ENCODE measurements around the gene TMEM170B. TPM values are rescaled to one million over a fixed set of nuclear protein-coding genes. Genes with fewer than 3 reads are reported as not detected.

The TMEM170B gene
- 1 to 10 TPM; 2.4 to 5.9 (median 5.3) TPM for total RNA-seq
- 1 to 10 TPM; 2.1 to 3.6 TPM for polyA plus RNA-seq
- long read RNA-seq, donor 1, result 0 reads
- long read RNA-seq, donor 2, full-length matches to known transcripts, result 1 of 1 reads
- long read RNA-seq, donor 2, partial matches to known transcripts, result 0 of 1 reads
- long read RNA-seq, donor 2, other reads (novel, unspliced or antisense), result 0 of 1 reads
- long read RNA-seq, donor 3, full-length matches to known transcripts, result 17 of 21 reads
- long read RNA-seq, donor 3, partial matches to known transcripts, result 0 of 21 reads
- long read RNA-seq, donor 3, other reads (novel, unspliced or antisense), result 4 of 21 reads

DNA sequence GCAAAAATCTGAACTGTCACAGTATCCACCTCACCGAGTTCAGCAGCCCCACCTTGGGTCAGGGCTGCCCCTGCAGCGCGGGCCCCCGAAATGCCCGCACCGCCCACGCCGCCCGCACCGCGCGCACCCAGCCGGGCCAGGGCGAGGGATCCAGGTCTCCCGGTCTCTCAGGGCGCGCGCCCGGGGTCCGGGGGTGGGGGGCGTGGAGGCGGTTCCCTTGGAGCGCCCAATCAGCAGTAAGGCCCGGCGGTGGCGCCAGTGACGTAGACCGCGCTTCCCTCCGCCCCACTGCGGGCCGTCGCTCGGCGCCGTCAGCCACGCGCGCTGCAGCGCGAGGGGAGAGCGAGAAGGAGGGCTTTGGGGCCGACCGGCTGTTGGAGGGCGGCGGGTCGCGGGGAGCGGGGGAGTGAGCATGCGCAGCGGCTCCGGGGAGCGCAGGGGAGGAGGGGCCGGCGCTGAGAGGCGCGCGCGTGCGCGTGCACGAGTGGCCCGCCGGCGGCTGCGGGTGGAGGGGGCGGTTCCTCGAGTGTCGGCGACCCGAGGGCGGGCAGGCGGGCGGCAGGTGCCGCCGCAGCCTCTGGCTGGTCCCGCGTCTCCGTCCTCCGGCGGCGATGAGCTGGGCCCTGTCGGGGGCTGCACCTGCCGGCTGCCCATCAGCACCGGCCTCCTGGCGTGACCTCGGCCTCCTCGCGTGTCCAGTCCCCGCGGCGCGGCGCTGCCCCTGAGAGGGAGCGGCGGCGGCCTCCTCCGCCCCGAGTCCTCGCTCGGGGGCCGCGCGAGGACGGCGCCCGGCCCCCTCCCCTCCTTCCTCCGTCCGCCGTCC lies at the start of gene TMEM170B:
Gene TMEM170B, plus strand, starts transcription at position 521 of the 823 bp plus-strand sequence. CDS start 529 bp downstream, outside the sequence.
- 0 to 1% (median 1%) methylated on average over 71 to 110 of the region's 110 CpGs for WGBS, 3 donors
- no peak for TF ChIP-seq EP300 (IDR thresholded peaks at IDR 0.05)
- peak; percentile 58 for TF ChIP-seq POLR2A (IDR thresholded peaks at IDR 0.05)
- intact Hi-C loops (cut with DNase I), result no loop called here

DNA sequence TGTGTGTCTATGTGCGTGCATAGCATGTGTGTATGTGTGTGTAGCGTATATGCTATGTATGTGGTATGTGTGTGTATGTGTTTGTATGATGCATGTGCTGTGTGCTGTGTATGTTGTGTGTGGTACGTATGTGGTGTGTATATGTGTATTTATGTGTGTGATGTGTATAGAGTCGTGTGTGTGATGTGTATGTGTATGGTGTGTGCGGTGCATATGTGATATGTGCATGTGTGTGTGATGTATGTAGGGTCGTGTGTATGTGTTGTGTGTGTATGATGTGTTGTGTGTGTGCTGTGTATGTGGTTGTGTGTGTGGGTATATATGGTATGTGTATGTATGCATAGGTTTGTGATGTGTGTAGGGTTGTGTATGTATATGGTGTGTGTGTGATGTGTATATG lies 46.6 kb upstream of the TMEM170B start:
- Histone ChIP-seq H3K9me3 (no peaks in the 10 kb centered on the region), H3K27me3 (no peaks in the 10 kb centered on the region), H3K4me3 (no peak overlapping the region), H3K36me3 (no peaks in the 10 kb centered on the region), H3K4me1 (ENCODE audit: insufficient read depth) (no peaks in the 10 kb centered on the region), H3K27ac (no peak overlapping the region)
- intact Hi-C loops (cut with DNase I), result loop anchor here in 2 of 4 donors (10.0 kb wide), 2 partner anchors 316 to 346 kb away; no protein-coding TSS in a partner anchor
- 65 to 95% (median 92%) methylated on average over 6 of the region's 6 CpGs for WGBS, 3 donors
- TF ChIP-seq POLR2A (IDR thresholded peaks at IDR 0.05) (no peak), EP300 (IDR thresholded peaks at IDR 0.05) (no peak), CTCF (IDR thresholded peaks at IDR 0.05) (no peak)
- DNase-seq, result no peak

More for the DNA sequence above, at the start of gene TMEM170B:
- DNase-seq, result peak; percentile 92 to 97 (median 96)
- Histone ChIP-seq H3K4me3 (peak within 1 kb of the TSS; percentile 85), H3K27ac (peak within 1 kb of the TSS; percentile 64 to 68), H3K36me3 (no peaks in the 10 kb centered on the region), H3K9me3 (no peaks in the 10 kb centered on the region), H3K27me3 (no peaks in the 10 kb centered on the region), H3K4me1 (ENCODE audit: insufficient read depth) (peaks cover 2% of the 10 kb centered on the region)

GRCh38 chr6:11491596-11492463 lies 45.7 kb upstream of the TMEM170B start:
- no peaks in the 10 kb centered on the region for H3K27me3 ChIP-seq
- no peak for DNase-seq
- H3K9me3 ChIP-seq, result no peaks in the 10 kb centered on the region
- H3K27ac ChIP-seq, result no peak overlapping the region
- intact Hi-C loops (cut with DNase I), result loop anchor here in 2 of 4 donors (10.0 kb wide), 2 partner anchors 317 to 347 kb away; no protein-coding TSS in a partner anchor
- no peak for TF ChIP-seq CTCF (IDR thresholded peaks at IDR 0.05)
- no peak for TF ChIP-seq EP300 (IDR thresholded peaks at IDR 0.05)
- no peak for TF ChIP-seq POLR2A (IDR thresholded peaks at IDR 0.05)
- no peaks in the 10 kb centered on the region for H3K36me3 ChIP-seq
- H3K4me3 ChIP-seq, result no peak overlapping the region
- H3K4me1 ChIP-seq (ENCODE audit: insufficient read depth), result no peaks in the 10 kb centered on the region
- WGBS, 3 donors, result 86 to 93% (median 92%) methylated on average over 10 of the region's 10 CpGs

GRCh38 chr6:11492464-11493290 lies 44.9 kb upstream of the TMEM170B start:
- TF ChIP-seq POLR2A (IDR thresholded peaks at IDR 0.05), result no peak
- no peak for TF ChIP-seq EP300 (IDR thresholded peaks at IDR 0.05)
- no peak for TF ChIP-seq CTCF (IDR thresholded peaks at IDR 0.05)
- 81 to 85% (median 83%) methylated on average over 11 of the region's 11 CpGs for WGBS, 3 donors
- Histone ChIP-seq H3K27ac (no peak overlapping the region), H3K4me3 (no peak overlapping the region), H3K36me3 (no peaks in the 10 kb centered on the region), H3K9me3 (no peaks in the 10 kb centered on the region), H3K4me1 (ENCODE audit: insufficient read depth) (no peaks in the 10 kb centered on the region), H3K27me3 (no peaks in the 10 kb centered on the region)
- intact Hi-C loops (cut with DNase I), result loop anchor here in 2 of 4 donors (10.0 kb wide), 2 partner anchors 318 to 348 kb away; no protein-coding TSS in a partner anchor
- DNase-seq, result no peak
